GM19328 (cell line): ENCODE data around the gene MPPE1.
"Not testable (repeated sequence)": the region's sequence is repeated elsewhere in the genome, so short reads cannot be mapped to it uniquely, and the experiment has no call there.

Source experiments
- ATAC-seq: cut with Tn5 transposase; IDR thresholded peaks from one replicate; pipeline ENCODE4 v1.9.1; 2021; ENCODE audit warnings: mild to moderate bottlenecking, moderate library complexity; ENCODE audit not compliant: unreplicated experiment

The MPPE1 gene

DNA sequence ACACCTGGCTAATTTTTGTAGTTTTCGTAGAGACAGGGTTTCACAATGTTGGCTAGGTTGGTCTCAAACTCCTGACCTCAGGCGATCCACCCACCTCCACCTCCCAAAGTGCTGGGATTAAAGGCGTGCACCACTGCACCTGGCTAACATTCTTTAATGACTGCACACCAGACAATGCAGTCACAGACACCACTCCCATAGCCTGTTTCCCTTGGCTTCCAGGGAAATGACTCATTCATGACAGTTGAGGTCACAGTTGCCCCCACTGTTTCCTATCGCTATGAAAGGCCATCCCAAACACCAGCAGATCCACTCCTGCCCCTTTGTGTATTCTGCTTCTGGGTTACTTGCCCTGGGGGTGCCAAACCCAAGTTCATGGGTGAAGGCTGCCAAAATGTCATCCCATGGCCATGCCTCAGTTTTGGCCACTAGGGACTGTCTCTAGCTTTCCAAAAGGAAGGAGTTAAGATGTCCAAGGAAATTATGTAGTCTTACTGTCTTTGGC is 48.2 kb downstream of the MPPE1 start:
- ATAC-seq, result no peak

DNA sequence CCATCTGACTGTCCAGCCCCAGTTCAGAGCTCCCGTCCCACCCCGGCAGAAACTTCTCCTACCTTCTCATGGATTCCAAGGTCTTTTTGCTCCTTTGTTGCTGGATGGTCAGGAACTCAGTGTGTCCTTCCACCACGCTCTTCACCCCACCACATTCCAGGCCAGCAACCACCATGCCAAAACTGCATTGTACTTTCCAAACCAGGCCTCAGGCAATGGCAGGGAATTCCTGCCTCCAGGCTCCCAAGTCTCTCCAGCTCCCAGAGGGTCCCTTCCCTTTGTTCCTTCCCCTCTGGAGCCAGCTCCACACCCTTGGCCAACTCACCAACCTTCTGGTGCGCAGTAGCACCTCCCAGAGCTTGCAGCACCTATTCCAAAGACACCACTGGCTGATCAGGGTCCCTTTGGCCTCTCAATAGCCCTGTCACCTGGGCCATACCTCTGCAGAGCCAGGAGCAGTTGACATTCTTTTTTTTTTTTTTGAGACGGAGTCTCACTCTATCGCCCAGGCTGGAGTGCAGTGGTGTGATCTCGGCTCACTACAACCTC is 48.8 kb downstream of the MPPE1 start:
- no peak for ATAC-seq

DNA sequence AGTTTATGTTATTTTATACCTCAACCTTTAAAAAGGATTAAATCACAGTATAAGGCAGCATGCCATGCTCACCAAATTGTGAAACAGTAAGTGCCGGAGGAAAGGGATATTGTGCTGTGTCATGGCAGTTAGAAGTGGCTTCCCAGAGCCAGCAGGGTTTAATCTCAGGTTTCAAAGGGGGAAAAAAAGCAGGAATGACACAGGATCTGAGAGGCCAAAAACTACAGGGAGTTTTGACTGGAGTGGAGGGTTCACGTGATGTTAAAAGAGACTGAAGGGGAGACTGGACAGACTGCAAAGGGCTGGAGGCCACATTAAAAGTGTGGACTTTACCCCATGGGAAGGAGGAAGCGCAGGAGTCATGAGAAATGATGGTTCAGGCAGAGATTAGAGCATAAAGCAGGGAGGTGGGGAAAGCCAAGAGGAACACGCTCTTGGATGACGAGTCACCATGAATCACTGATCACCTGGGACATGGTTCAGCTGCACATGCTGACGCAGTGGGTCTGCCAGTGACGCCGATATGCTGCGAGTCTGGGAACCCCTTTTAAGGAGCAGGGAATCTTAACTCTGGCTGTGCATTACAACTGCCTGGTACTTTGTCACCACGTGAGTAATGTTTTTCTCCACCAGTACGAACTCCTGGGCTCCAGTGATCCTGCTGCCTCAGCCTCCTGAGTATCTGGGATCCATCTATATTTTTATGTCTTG is 50.8 kb downstream of the MPPE1 start:
- ATAC-seq, result no peak

DNA sequence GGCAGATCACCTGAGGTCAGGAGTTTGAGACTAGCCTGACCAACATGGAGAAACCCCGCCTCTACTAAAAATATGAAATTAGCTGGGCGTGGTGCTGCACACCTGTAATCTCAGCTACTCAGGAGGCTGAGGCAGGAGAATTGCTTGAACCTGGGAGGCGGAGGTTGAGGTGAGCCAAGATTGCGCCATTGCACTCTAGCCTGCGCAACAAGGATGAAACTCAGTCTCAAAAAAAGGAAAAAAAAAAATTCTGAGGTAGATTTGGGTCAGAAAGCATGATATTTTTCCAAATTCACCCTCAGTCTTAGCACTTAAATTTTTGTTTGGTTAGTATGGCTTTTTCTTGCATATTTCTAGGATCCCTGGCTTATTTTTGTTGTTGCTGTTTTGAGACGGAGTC is 53.6 kb downstream of the MPPE1 start:
- ATAC-seq, result not testable (repeated sequence)

GRCh38 chr18:11851806-11852337 is 56.2 kb downstream of the MPPE1 start:
- ATAC-seq, result no peak

- peak; percentile 95 for ATAC-seq
These were observed 56.8 kb downstream of the MPPE1 start, which contains the start of gene CHMP1B for GRCh38 chr18:11851146-11851805. TSS of gene CHMP1B (plus strand) at chr18:11851413. CDS start at chr18:11851512, 99 bp downstream.

GRCh38 chr18:11850821-11851145 is 57.3 kb downstream of the MPPE1 start:
- ATAC-seq, result peak; percentile 16

DNA sequence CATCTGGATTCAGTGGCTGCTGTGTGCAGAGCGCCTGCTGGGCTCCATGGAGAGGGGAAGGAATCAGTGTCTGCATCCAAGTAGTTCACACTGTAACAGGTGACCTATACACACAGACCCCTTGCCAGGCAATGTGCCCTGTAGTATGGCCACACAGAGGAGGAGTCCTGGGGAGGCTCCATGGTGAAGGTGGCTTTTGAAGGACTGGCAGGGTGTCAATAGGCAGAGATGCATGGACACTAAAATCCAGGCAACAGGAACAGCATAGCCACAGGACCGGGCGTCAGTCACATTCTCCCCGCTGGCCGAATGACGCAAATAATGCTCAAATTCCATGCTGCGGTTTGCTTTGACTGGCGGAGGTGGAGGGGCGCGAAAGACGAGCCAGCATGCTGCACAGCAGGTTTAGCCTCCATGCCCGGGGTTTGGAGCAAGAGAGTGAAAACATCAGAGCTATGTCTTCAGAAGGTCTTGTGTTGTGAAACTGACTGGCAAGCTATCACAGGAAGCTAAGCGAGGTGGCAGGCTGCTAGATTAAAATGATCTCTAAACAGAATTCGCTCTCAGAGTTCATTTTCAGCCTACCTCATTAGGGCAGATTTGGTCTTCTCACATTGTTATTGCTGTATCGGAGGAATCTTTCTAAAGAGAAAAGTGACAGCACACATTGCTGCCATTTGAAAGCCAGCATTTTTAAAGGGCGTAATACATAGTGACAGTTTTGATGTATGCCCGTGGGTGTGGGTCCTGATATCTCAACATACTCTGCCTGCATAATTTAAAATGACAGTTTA is 58.1 kb downstream of the MPPE1 start:
- no peak for ATAC-seq

- ATAC-seq, result no peak
These were observed 58.8 kb downstream of the MPPE1 start for GRCh38 chr18:11849279-11849678.

- no peak for ATAC-seq
These were observed 60.3 kb downstream of the MPPE1 start for GRCh38 chr18:11847811-11848210.

- ATAC-seq, result no peak
These were observed 62.5 kb downstream of the MPPE1 start for GRCh38 chr18:11845654-11846053.

GRCh38 chr18:11844436-11844835 is 63.7 kb downstream of the MPPE1 start:
- ATAC-seq, result no peak

DNA sequence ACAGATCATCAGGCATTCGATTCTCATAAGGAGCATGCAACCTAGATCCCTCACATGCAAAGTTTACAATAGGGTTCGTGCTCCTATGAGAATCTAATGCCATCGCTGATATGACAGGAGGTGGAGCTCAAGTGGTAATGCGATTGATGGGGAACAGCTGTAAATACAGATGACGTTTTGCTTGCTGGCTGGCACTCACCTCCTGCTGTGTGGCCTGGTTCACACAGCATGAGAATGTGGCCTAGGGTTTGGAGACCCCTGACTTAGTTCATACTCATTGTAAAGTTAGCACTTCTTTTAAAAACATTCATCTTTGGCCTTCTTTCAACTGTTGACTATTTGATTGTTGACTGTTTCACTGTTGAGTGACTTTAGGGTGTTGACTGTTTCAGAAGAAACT is 65.6 kb downstream of the MPPE1 start:
- no peak for ATAC-seq

DNA sequence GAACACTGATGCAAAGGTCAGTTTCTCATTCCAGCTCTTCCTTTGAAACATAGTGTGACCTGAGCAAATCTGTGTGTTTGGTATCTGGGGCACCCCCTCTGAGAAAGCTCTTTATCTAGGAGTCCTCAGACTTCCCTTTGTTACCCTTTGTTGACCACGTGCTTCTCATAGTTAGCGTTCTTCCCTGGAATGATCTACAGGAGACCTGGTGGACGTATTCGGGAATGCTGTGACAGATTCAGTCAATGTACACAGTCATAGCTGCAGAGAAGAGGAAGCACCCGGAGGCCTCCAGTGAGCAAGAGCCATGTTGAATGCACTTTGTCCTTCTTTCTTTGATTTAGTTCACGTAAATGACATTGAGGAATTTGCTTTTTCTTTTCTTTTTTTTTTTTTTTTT is 67.6 kb downstream of the MPPE1 start:
- no peak for ATAC-seq

GRCh38 chr18:11839556-11839955 is 68.6 kb downstream of the MPPE1 start:
- no peak for ATAC-seq

GRCh38 chr18:11834772-11835171 is 73.3 kb downstream of the MPPE1 start:
- no peak for ATAC-seq
